Smooth muscle cell (in vitro differentiated cells): Measurements from ENCODE around the gene LRRC3C. TPM values are rescaled to one million over a fixed set of nuclear protein-coding genes. Genes with fewer than 3 reads are reported as not detected.

ENCODE experiments used
- DNase-seq: peaks from one replicate; lab custom pipeline; 2025; ENCODE audit not compliant: unreplicated experiment; lab: John Stamatoyannopoulos, UW
- H2AFZ ChIP-seq: fragments of 200-600 bp; sonication (generic); 2 replicates; pipeline ENCODE4 v1.6.0; 2016; ENCODE audit warnings: antibody characterized with exemption, low read depth, mild to moderate bottlenecking
- H3F3A ChIP-seq: fragments of 200-600 bp; sonication (generic); 2 replicates; pipeline ENCODE4 v1.6.0; 2017; ENCODE audit warnings: antibody characterized with exemption, low read depth
- H3K27ac ChIP-seq: fragments of 200-600 bp; sonication (generic); 2 replicates; pipeline ENCODE4 v1.5.1; 2016; ENCODE audit warnings: low read depth, mild to moderate bottlenecking
- H3K27me3 ChIP-seq: fragments of 200-600 bp; sonication (generic); 2 replicates; pipeline ENCODE4 v1.6.1; 2016; ENCODE audit warnings: low read depth, mild to moderate bottlenecking
- H3K36me3 ChIP-seq: fragments of 200-600 bp; sonication (generic); 2 replicates; pipeline ENCODE4 v1.5.1; 2016; ENCODE audit warnings: low read depth
- H3K4me1 ChIP-seq: fragments of 200-600 bp; sonication (generic); 2 replicates; pipeline ENCODE4 v1.5.1; 2016; ENCODE audit warnings: low read depth
- H3K4me2 ChIP-seq: fragments of 200-600 bp; sonication (generic); 2 replicates; pipeline ENCODE4 v1.6.0; 2016; ENCODE audit warnings: mild to moderate bottlenecking
- H3K4me3 ChIP-seq: fragments of 200-600 bp; sonication (generic); 2 replicates; pipeline ENCODE4 v1.5.1; 2016; ENCODE audit warnings: mild to moderate bottlenecking
- H3K79me2 ChIP-seq: fragments of 200-600 bp; sonication (generic); 2 replicates; pipeline ENCODE4 v1.6.0; 2016; ENCODE audit warnings: low read depth, mild to moderate bottlenecking
- H3K9ac ChIP-seq: fragments of 200-600 bp; sonication (generic); 2 replicates; pipeline ENCODE4 v1.6.0; 2016; ENCODE audit warnings: low read depth
- H3K9me3 ChIP-seq: fragments of 200-600 bp; sonication (generic); replicated peaks from 2 replicates; pipeline ENCODE4 v1.5.1; 2016; ENCODE audit warnings: low read depth
- H4K20me1 ChIP-seq: fragments of 200-600 bp; sonication (generic); 2 replicates; pipeline ENCODE4 v1.6.0; 2016; ENCODE audit warnings: low read depth
- CTCF ChIP-seq: fragments of 200-600 bp; sonication (generic); IDR thresholded peaks from 2 replicates; pipeline ENCODE4 v1.5.1; 2017; ENCODE audit warnings: borderline replicate concordance, mild to moderate bottlenecking, antibody characterized with exemption; ENCODE audit not compliant: insufficient read depth, poor library complexity, severe bottlenecking
- WGBS: methylation state at CpG from one replicate; pipeline ENCODE4 v1.1.7; 2016; ENCODE audit warnings: low lambda C conversion rate; 5-methylcytosine and 5-hydroxymethylcytosine counted together
- polyA plus RNA-seq: library from polyadenylated mRNA; unstranded; fragments of >200 nt; fragmentation: Nextera tagmentation; extraction: Ambion mirVana; gene quantifications from 2 replicates; pipeline ENCODE4 v1.2.1, GENCODE V29; 2016
- total RNA-seq: library from RNA; depleted of rRNA; stranded (reverse); fragments of >200 nt; gene quantifications from 2 replicates; pipeline ENCODE4 v1.2.3, GENCODE V29; 2014

Gene LRRC3C
- total and polyA plus RNA-seq, 2 experiments from 2014 or later = not detected

- Histone ChIP-seq H3K4me1 (peaks cover 25% of the 10 kb centered on the region), H3K4me3 (peak overlapping the region; percentile 94), H3F3A (peaks cover 7% of the 10 kb centered on the region), H3K9me3 (no peaks in the 10 kb centered on the region), H3K36me3 (no peaks in the 10 kb centered on the region), H3K79me2 (peaks cover 30% of the 10 kb centered on the region), H3K4me2 (peak overlapping the region; percentile 98), H2AFZ (no peak overlapping the region), H3K9ac (peak overlapping the region; percentile 97), H4K20me1 (peaks cover 43% of the 10 kb centered on the region), H3K27me3 (no peaks in the 10 kb centered on the region), H3K27ac (peak overlapping the region; percentile 98)
- DNase-seq = no peak
- 57% methylated on average over 4 of the region's 4 CpGs for WGBS
- no peak for TF ChIP-seq CTCF
These were observed 1.4 kb upstream of the LRRC3C start for GRCh38 chr17:39926135-39926587.

GRCh38 chr17:39926588-39927100 lies 888 bp upstream of the LRRC3C start:
- H3K9me3 ChIP-seq = no peaks in the 10 kb centered on the region
- peak overlapping the region; percentile 94 for H3K4me3 ChIP-seq
- peak overlapping the region; percentile 36 for H2AFZ ChIP-seq
- H3K4me2 ChIP-seq = peak overlapping the region; percentile 98
- peak overlapping the region; percentile 98 for H3K27ac ChIP-seq
- no peaks in the 10 kb centered on the region for H3K36me3 ChIP-seq
- TF ChIP-seq CTCF = no peak
- peaks cover 30% of the 10 kb centered on the region for H3K79me2 ChIP-seq
- peak overlapping the region; percentile 97 for H3K9ac ChIP-seq
- H3K27me3 ChIP-seq = no peaks in the 10 kb centered on the region
- WGBS = 6% methylated on average over 13 of the region's 15 CpGs
- no peak for DNase-seq
- peaks cover 7% of the 10 kb centered on the region for H3F3A ChIP-seq
- H4K20me1 ChIP-seq = peaks cover 43% of the 10 kb centered on the region
- peaks cover 25% of the 10 kb centered on the region for H3K4me1 ChIP-seq

- H3K36me3 ChIP-seq = no peaks in the 10 kb centered on the region
- peak overlapping the region; percentile 98 for H3K4me2 ChIP-seq
- peak overlapping the region; percentile 93 for H3K9ac ChIP-seq
- H3K4me1 ChIP-seq = peaks cover 25% of the 10 kb centered on the region
- peak overlapping the region; percentile 98 for H3K27ac ChIP-seq
- TF ChIP-seq CTCF = no peak
- 37% methylated on average over 17 of the region's 17 CpGs for WGBS
- no peak for DNase-seq
- H3K27me3 ChIP-seq = no peaks in the 10 kb centered on the region
- H3K9me3 ChIP-seq = no peaks in the 10 kb centered on the region
- H2AFZ ChIP-seq = peak overlapping the region; percentile 8
- H3K4me3 ChIP-seq = peak overlapping the region; percentile 94
- peaks cover 30% of the 10 kb centered on the region for H3K79me2 ChIP-seq
- peaks cover 7% of the 10 kb centered on the region for H3F3A ChIP-seq
- peaks cover 38% of the 10 kb centered on the region for H4K20me1 ChIP-seq
These were observed 661 bp downstream of the LRRC3C start for GRCh38 chr17:39927929-39928857.
